Measurements from ENCODE around the gene GBX2.

Gene GBX2

DNA sequence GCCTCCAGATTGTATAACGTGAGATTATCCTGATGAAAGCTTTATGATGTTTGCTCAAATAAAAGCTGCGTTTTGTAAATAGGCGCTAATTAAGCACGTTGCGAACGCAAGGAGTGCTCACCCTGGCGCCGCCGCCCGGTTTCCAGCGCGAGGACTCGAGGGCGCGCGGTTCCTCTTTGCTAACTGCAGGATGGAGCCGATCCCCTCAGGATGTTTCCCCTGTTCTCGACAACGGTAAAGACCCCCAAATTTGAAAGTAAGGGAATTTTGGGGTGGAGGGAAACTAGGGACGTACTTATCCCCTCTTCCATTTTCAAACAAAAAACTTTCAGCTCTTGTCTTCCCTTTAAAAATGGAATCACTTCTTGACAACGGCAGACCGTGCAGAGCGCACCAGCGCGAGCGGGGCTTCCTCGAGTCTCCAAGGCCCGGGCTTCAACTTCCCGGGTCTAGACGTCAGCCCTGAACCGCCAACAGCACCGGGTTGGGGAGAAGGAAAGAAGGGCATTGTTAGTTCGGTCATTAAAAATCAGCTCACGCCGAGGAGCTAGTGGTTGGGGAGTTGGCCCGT is 1.1 kb upstream of the GBX2 start:
- no peak overlapping the region for H3K4me3 ChIP-seq
- H3K27ac ChIP-seq: no peak overlapping the region
- DNase-seq (ENCODE audit: low spot score): no peak
- TF ChIP-seq, protein P1, sequence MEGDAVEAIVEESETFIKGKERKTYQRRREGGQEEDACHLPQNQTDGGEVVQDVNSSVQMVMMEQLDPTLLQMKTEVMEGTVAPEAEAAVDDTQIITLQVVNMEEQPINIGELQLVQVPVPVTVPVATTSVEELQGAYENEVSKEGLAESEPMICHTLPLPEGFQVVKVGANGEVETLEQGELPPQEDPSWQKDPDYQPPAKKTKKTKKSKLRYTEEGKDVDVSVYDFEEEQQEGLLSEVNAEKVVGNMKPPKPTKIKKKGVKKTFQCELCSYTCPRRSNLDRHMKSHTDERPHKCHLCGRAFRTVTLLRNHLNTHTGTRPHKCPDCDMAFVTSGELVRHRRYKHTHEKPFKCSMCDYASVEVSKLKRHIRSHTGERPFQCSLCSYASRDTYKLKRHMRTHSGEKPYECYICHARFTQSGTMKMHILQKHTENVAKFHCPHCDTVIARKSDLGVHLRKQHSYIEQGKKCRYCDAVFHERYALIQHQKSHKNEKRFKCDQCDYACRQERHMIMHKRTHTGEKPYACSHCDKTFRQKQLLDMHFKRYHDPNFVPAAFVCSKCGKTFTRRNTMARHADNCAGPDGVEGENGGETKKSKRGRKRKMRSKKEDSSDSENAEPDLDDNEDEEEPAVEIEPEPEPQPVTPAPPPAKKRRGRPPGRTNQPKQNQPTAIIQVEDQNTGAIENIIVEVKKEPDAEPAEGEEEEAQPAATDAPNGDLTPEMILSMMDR (IDR thresholded peaks at IDR 0.05): no peak

DNA sequence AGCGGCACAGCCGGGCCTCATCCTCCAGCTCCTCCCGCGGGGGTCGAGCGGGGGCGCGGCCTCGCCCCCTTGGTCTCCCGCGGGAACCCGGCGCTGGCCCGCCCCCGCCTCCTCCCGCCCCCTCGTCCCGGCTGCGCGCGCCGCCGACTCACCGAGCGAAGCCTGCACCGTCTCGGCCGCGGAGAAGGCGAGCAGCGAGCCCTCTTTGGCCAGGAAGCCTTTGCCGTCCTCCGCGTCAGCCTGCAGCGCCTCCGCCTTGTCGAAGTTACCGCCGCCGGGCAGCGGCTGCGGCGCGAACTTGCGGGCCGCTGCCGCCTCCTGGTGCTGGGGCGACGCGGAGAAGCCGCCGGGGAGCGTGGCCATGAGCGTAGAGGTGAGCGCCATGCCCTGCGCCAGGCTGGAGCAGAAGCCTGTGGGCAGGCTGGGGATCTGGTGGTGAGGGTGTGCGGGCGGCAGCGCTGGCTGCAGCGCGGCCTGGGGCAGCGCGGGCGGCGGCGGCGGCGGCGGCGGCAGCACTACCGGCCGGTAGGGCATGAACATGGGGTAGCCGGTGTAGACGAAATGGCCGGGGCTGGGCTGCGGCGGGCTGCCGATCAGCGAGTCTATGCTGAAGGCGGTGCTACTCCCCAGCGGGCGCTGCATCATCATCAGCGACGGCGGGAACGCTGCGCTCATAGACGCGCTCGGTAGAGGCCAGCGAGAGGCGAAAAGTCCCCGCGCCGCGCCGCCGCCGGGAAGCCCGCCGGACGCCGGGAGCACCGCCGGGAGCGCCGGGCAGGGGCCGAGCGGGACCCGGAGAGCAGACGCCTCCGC is 683 bp downstream of the GBX2 start:
- DNase-seq (ENCODE audit: low spot score): peak; percentile 47
- H3K4me3 ChIP-seq: peak overlapping the region; percentile 68
- TF ChIP-seq, protein P1 (IDR thresholded peaks at IDR 0.05): no peak

DNA sequence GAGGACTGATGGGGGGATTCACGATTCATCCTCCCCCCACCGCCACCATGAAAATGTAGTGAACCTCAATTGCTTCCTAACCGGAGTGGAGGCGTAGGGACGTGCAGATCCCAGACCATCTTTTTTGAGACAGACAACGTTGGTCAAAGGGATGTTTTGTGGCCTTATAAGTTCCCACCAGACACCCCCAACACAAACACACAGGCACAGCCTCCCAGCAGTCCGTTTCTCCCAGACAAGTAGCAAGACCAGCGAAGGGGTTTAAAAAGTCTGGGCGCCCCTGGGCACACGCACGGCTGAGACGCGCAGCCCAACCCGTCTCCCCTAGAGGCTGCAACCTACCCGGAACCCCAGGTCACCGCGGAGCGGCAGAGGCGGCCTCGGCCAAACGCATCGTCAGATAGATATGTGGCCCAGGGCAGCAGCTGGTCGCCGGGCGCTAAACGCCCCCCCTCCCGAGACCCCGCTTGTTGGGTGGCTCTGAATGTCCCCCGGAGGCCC is 1.3 kb downstream of the GBX2 start:
- Histone ChIP-seq H3K4me3 (peak overlapping the region; percentile 68), H3K27ac (no peak overlapping the region)
- peak; percentile 28 for DNase-seq (ENCODE audit: low spot score)
- TF ChIP-seq, protein P1 (IDR thresholded peaks at IDR 0.05): no peak

More for the DNA sequence above, 683 bp downstream of the GBX2 start:
- no peak overlapping the region for H3K27ac ChIP-seq

DNA sequence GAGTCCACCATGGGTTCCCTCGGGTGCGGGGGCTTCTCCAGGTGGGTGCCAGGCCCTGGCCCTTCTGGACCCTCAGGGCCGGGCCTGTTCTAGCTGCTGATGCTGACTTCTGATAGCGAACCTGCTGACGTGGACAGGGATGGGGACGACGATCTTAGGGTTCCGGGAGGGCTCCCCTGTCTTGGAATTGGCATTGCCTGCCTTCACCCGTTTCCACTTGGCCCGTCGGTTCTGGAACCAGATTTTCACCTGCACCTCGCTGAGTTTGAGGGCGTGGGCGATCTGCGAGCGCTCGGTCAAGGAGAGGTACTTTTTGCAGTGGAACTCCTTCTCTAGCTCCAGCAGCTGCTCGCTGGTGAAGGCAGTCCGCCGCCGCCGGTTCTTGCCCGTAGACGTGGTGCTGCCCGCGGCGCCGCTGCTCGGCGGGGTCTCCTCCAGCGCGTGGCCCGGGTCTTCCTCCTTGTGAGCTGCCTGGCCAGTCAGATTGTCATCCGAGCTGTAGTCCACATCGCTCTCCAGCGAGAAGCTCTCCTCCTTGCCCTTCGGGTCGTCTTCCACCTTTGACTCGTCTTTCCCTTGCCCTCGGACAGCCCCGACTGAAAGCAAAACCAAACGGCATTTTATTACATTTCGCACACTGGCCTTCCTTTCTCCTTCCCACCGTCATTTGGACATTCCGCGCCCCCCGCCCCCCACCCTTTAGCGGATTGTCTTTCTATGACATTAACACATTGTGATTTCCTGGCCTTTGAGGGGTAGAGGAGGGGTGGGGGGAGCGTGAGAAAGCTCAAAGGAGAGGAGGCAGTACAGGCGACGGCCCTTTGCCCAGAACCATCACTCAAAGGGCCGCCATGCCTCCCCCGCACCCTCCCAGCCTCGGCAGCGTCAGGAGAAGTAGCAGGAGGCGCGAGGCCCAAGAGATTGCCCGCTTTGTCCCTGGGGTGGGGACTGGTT is 2.1 kb downstream of the GBX2 start:
- H3K4me3 ChIP-seq: peak overlapping the region; percentile 68
- TF ChIP-seq, protein P1 (IDR thresholded peaks at IDR 0.05): no peak
- no peak overlapping the region for H3K27ac ChIP-seq
- DNase-seq (ENCODE audit: low spot score): peak; percentile 41

DNA sequence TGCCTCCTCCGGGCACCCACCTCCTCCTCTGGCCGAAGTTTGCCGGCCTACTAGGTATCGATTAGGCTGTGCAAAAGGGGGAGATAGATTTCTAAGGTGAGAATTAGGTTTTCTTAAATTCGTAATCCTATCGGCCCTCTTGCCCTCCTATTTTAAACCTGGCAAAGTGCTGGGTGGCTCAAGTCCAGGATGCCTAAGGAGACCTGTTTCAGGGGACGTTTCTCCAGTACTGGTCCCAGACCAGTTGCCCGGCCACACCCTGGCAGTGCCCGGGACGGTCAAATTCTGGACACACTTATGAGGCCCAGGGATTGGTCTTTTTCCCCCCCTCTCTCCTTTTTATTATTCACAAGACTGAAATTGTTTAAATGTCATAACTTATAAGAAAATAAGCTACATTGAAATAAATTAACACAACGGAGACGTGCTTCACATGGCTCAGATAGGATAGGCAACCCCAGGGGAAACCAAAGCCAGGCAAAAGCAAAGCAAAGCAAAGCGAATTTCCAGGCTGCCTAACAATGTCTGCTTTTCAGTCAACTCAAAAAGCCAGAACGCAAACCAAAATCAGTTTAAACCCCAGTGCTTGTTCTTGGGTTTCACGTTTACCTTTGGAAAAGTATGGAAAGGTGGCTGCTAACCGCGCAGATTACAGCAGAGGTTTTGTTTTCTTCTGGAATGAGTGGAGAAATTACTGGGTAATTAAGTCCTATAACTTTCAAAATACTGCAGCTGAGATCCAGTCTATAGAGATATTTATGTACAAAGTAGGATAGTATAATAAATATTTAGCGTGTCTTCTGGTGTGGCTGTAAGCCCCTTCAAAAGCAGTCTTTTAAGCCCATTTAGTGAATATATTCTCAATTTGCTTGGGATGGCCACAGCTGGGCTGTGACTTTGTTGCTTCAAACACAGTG is 3.0 kb downstream of the GBX2 start:
- TF ChIP-seq, protein P1 (IDR thresholded peaks at IDR 0.05): no peak
- no peak overlapping the region for H3K27ac ChIP-seq
- no peak for DNase-seq (ENCODE audit: low spot score)
- H3K4me3 ChIP-seq: peak overlapping the region; percentile 60
